SK-N-SH (cell line): ENCODE data around the gene MRM1.

Experiments
- CTCF ChIP-seq: fragments of 200-600 bp; sonication (generic); IDR thresholded peaks from 2 replicates; pipeline ENCODE4 v1.6.1; 2017; ENCODE audit warnings: antibody characterized with exemption, mild to moderate bottlenecking, moderate library complexity
- ELF1 ChIP-seq: IDR thresholded peaks from 2 replicates; pipeline ENCODE4 v1.4.0; 2012
- EP300 ChIP-seq, 2 experiments: IDR thresholded peaks; 2 replicates each; pipeline versions ENCODE4 v1.4.0 to v1.6.1; 2012; ENCODE audit warnings: borderline replicate concordance in 1 of 2, low read depth in 1 of 2, low read length in 1 of 2
- GABPA ChIP-seq: IDR thresholded peaks from 2 replicates; pipeline ENCODE4 v1.4.0; 2012; ENCODE audit warnings: low read depth, mild to moderate bottlenecking
- GATA2 ChIP-seq: sonication (generic); formaldehyde crosslinking; IDR thresholded peaks from 2 replicates; pipeline ENCODE4 v1.5.0; 2020; ENCODE audit warnings: mild to moderate bottlenecking, missing genetic modification reagents
- MAX ChIP-seq: IDR thresholded peaks from 2 replicates; pipeline ENCODE4 v1.4.0; 2012; ENCODE audit warnings: low read depth
- NFIC ChIP-seq: IDR thresholded peaks from 2 replicates; pipeline ENCODE4 v1.4.0; 2012; ENCODE audit warnings: borderline replicate concordance
- POLR2AphosphoS5 ChIP-seq: IDR thresholded peaks from 2 replicates; pipeline ENCODE4 v1.6.1; 2012; ENCODE audit warnings: low read depth, low read length
- RXRA ChIP-seq: IDR thresholded peaks from 2 replicates; pipeline ENCODE4 v1.4.0; 2012; ENCODE audit warnings: low read depth, mild to moderate bottlenecking, borderline replicate concordance

- TF ChIP-seq CTCF (no peak), POLR2AphosphoS5 (no peak), EP300 (IDR thresholded peaks at IDR 0.05; ENCODE audit: borderline replicate concordance in 1 of 2, low read depth in 1 of 2, low read length in 1 of 2) (no peak), GABPA (no peak), RXRA (no peak), MAX (no peak), GATA2 (CRISPR knock-in tag) (no peak), ELF1 (no peak), NFIC (no peak)
These were observed 28.7 kb downstream of the MRM1 start for GRCh38 chr17:36629970-36630502.
